Progenitor cell of endocrine pancreas (in vitro differentiated cells): Measurements from ENCODE around the gene STRA8. TPM values are rescaled to one million over a fixed set of nuclear protein-coding genes. Genes with fewer than 3 reads are reported as not detected.
"Not testable (repeated sequence)": the region's sequence is repeated elsewhere in the genome, so short reads cannot be mapped to it uniquely, and the experiment has no call there.

Experiments used
- DNase-seq: peaks from one replicate; pipeline ENCODE4 v3.0.0; 2021; ENCODE audit warnings: low spot score; ENCODE audit not compliant: unreplicated experiment
- H3K27ac Mint-ChIP-seq: 2 replicates; pipeline ENCODE4 v1.8.0; 2021; ENCODE audit warnings: mild to moderate bottlenecking, moderate library complexity, mixed read lengths
- H3K27me3 Mint-ChIP-seq: 2 replicates; pipeline ENCODE4 v1.8.0; 2021; ENCODE audit warnings: mixed read lengths
- H3K36me3 Mint-ChIP-seq: 2 replicates; pipeline ENCODE4 v1.8.0; 2022; ENCODE audit warnings: mixed read lengths; ENCODE audit not compliant: insufficient read depth
- H3K4me1 Mint-ChIP-seq: 2 replicates; pipeline ENCODE4 v1.8.0; 2021; ENCODE audit warnings: low read depth, mixed read lengths
- H3K4me3 Mint-ChIP-seq: 2 replicates; pipeline ENCODE4 v1.8.0; 2021; ENCODE audit warnings: low read depth, mild to moderate bottlenecking, moderate library complexity, mixed read lengths
- H3K9me3 Mint-ChIP-seq: 2 replicates; pipeline ENCODE4 v1.8.0; 2021; ENCODE audit warnings: low read depth, mixed read lengths
- total RNA-seq: library from RNA; stranded (reverse); gene quantifications from 2 replicates; pipeline ENCODE4 v1.2.1, GENCODE V29; 2021
- TF ChIP-seq, protein P1 (sequence below): fragments of 200-600 bp; sonication (generic); IDR thresholded peaks from one replicate; pipeline ENCODE4 v1.5.0; 2021; ENCODE audit warnings: antibody characterized with exemption, mild to moderate bottlenecking; ENCODE audit not compliant: unreplicated experiment

Gene STRA8
- total RNA-seq, 1 donor from 2014 or later: not detected

DNA sequence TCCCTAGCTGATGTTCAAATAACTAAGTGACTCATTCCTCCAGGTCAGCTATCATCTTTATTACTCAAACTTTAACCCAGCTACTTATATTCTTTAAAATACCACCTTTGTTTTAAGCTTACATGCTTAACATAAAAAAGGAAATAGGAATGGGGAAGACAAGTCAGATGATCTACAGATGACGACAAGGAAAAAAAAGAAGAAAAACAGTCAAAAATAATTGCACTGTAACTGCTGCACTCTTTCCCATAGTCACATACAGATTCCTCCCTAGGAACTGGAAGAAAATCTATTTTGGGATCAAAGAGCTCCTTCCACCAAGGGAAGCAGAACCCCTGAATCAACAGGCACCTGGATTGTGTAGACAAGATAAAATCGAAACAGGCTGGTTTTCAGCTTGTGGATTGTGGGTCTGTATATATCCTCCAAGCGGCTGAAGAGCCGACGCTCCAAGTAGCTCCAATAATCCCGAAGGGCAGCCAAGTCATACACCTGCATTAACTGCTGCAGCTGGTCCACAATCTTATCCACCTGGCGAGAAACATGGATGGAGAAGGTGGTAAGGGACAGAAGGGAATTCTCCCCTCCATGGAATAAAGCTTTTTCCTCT is 24.3 kb upstream of the STRA8 start:
- Mint-ChIP-seq H3K4me1 (peaks cover 23% of the 10 kb centered on the region), H3K36me3 (peaks cover 3% of the 10 kb centered on the region), H3K27ac (no peak overlapping the region), H3K4me3 (no peak overlapping the region), H3K9me3 (no peaks in the 10 kb centered on the region), H3K27me3 (no peaks in the 10 kb centered on the region)
- TF ChIP-seq, protein P1, sequence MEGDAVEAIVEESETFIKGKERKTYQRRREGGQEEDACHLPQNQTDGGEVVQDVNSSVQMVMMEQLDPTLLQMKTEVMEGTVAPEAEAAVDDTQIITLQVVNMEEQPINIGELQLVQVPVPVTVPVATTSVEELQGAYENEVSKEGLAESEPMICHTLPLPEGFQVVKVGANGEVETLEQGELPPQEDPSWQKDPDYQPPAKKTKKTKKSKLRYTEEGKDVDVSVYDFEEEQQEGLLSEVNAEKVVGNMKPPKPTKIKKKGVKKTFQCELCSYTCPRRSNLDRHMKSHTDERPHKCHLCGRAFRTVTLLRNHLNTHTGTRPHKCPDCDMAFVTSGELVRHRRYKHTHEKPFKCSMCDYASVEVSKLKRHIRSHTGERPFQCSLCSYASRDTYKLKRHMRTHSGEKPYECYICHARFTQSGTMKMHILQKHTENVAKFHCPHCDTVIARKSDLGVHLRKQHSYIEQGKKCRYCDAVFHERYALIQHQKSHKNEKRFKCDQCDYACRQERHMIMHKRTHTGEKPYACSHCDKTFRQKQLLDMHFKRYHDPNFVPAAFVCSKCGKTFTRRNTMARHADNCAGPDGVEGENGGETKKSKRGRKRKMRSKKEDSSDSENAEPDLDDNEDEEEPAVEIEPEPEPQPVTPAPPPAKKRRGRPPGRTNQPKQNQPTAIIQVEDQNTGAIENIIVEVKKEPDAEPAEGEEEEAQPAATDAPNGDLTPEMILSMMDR: no peak
- no peak for DNase-seq

DNA sequence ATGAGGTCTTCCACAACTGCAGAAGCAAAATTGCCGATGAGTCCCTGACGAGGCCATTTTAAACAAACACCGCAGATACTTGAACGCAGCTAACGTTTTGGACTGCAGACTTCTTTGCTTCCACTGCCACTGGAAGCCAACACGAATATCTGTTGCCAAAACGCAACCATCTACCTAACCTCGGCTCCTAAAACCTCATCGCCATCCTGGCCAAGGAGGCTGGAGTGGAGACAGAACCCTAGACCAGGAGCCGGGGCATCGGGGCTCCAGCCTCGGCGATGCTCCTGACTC is 22.8 kb upstream of the STRA8 start:
- Mint-ChIP-seq H3K9me3 (no peaks in the 10 kb centered on the region), H3K27ac (no peak overlapping the region), H3K4me3 (peak overlapping the region; percentile 95), H3K27me3 (no peaks in the 10 kb centered on the region), H3K4me1 (peaks cover 23% of the 10 kb centered on the region), H3K36me3 (no peaks in the 10 kb centered on the region)
- DNase-seq: no peak
- TF ChIP-seq, protein P1: no peak

DNA sequence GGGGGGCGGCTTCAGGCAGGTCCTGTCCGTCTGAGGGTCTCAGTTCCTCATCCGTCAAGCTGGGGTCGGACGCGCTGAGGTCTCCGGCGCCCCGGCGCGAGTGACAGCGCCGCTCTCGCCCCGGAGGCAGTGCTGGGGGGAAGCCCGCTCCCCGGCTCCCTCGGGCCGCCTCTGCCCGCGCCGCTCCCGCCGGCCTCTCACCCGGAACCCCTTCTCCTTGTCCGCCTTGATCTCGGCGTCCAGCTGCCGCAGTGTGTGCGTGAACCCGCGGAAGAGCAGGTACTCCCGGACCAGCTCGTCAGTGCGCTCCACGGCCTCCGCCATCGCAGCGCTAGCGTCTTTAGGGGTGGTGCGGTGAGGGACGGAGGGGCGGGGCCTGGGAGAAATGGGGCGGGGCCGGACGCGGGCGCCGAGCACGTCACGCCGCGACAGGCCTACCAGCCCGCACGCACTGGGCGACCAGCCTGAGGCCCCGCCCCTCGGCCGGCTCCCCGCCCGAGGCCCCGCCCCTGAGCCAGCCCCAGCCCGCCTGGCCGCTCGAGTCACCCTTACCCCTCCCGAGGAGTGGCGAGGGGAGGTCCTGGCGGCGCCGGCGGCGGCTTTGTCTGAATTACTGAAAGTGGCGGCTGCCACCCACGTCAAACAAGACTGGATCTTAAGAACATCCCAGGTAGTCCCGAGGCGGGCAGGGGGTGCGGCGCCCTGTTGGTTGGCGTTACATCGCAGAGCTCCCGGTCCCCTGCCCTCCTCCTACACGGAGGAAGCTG is 22.3 kb upstream of the STRA8 start, which contains the start of gene WDR91:
Gene WDR91 (minus strand): TSS at position 348 of the 767 bp plus-strand sequence. CDS start 24 bp downstream, at position 324.
- H3K9me3 Mint-ChIP-seq: no peaks in the 10 kb centered on the region
- TF ChIP-seq, protein P1: no peak
- H3K27ac Mint-ChIP-seq: peak within 1 kb of the TSS; percentile 97
- H3K27me3 Mint-ChIP-seq: no peaks in the 10 kb centered on the region
- no peaks in the 10 kb centered on the region for H3K36me3 Mint-ChIP-seq
- DNase-seq: peak; percentile 98
- peaks cover 25% of the 10 kb centered on the region for H3K4me1 Mint-ChIP-seq
- peak within 1 kb of the TSS; percentile 95 for H3K4me3 Mint-ChIP-seq

DNA sequence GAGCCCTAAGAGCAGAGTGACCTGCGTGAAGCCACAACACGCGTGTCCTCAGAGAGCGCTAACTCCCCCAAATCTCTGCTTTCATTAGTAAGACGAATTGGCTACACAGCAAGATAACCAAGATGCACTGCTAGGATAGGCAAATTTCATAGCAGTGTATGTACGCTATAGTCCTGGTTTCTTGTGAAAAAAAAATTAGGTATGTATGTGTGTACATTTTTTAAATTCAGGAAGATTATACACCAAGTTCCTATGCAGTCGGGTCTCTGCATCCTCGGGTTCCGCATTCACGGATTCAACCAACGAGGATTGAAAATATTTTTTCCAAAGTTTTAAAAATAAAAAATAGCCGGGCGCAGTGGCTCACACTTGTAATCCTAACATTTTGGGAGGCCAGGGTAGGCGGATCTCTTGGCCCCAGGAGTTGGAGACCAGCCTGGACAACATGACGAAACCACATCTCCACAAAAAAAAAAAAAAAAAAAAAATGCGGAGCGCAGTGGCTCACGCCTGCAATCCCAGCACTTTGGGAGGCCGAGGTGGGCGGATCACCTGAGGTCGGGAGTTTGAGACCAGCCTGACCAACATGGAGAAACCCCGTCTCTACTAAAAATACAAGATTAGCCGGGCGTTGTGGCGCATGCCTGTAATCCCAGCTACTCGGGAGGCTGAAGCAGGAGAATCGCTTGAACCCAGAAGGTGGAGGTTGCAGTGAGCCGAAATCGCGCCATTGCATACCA is 21.5 kb upstream of the STRA8 start:
- H3K4me3 Mint-ChIP-seq: peak overlapping the region; percentile 95

DNA sequence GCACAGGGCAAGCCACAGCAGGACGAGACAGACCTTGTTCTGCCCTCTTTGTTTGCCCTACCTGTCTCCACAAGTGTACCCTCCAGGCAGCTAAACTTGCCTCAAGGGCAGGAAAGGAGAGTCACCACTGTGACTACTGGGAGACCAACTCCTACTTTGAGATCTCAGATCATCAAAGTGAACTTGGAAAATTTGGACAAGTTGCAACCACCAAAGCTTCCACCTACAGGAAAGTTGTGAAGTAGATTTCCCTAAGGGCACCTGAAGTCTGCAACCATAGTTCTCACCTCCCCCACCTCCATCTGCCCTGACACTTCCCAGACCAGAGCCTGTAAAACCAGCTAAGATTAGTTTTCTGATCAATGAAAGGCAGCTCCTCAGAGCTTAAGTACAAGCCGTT is 19.8 kb upstream of the STRA8 start:
- H3K4me3 Mint-ChIP-seq: peak overlapping the region; percentile 25
- no peaks in the 10 kb centered on the region for H3K36me3 Mint-ChIP-seq
- H3K9me3 Mint-ChIP-seq: no peaks in the 10 kb centered on the region
- H3K4me1 Mint-ChIP-seq: peaks cover 22% of the 10 kb centered on the region
- H3K27ac Mint-ChIP-seq: no peak overlapping the region
- TF ChIP-seq, protein P1: no peak
- no peak for DNase-seq
- no peaks in the 10 kb centered on the region for H3K27me3 Mint-ChIP-seq

More for the DNA sequence above, 21.5 kb upstream of the STRA8 start:
- peaks cover 25% of the 10 kb centered on the region for H3K4me1 Mint-ChIP-seq
- not testable (repeated sequence) for H3K9me3 Mint-ChIP-seq, H3K27me3 Mint-ChIP-seq, DNase-seq, H3K36me3 Mint-ChIP-seq
- H3K27ac Mint-ChIP-seq: peak overlapping the region; percentile 97
